Astrocyte (in vitro differentiated cells and primary cell): ENCODE results near the gene CNKSR3. TPM values are rescaled to one million over a fixed set of nuclear protein-coding genes. Genes with fewer than 3 reads are reported as not detected.

ENCODE experiments used
- DNase-seq: peaks from one replicate; pipeline ENCODE4 v3.0.0-alpha.2; 2010; ENCODE audit warnings: low read depth
- FAIRE-seq: peaks from 2 replicates; lab custom pipeline; 2011; peaks lifted over from hg19 to GRCh38; lab: Jason Lieb, UNC
- H2AFZ ChIP-seq: 2 replicates; pipeline ENCODE4 v1.6.0; 2012; ENCODE audit warnings: low read depth, low read length, inconsistent platforms
- H3K27ac ChIP-seq: 2 replicates; pipeline ENCODE4 v1.5.1; 2011; ENCODE audit warnings: low read depth, low read length, inconsistent platforms
- H3K27me3 ChIP-seq: 2 replicates; pipeline ENCODE4 v1.6.0; 2011; ENCODE audit warnings: low read length, inconsistent platforms; ENCODE audit not compliant: insufficient read depth
- H3K36me3 ChIP-seq: 2 replicates; pipeline ENCODE4 v1.5.1; 2011; ENCODE audit warnings: low read length, inconsistent platforms; ENCODE audit not compliant: insufficient read depth
- H3K4me1 ChIP-seq: 2 replicates; pipeline ENCODE4 v1.5.1; 2011; ENCODE audit warnings: low read length, inconsistent platforms; ENCODE audit not compliant: insufficient read depth
- H3K4me2 ChIP-seq: 2 replicates; pipeline ENCODE4 v1.6.0; 2012; ENCODE audit warnings: low read length, inconsistent platforms
- H3K4me3 ChIP-seq: 2 replicates; pipeline ENCODE4 v1.5.1; 2011; ENCODE audit warnings: low read depth, mild to moderate bottlenecking, low read length, inconsistent platforms; ENCODE audit not compliant: insufficient read depth
- H3K79me2 ChIP-seq: 2 replicates; pipeline ENCODE4 v1.6.0; 2012; ENCODE audit warnings: mild to moderate bottlenecking, low read length, inconsistent platforms; ENCODE audit not compliant: insufficient read depth
- H3K9ac ChIP-seq: 2 replicates; pipeline ENCODE4 v1.6.0; 2012; ENCODE audit warnings: mild to moderate bottlenecking, low read length, inconsistent platforms
- H3K9me3 ChIP-seq: 2 replicates; pipeline ENCODE4 v1.5.1; 2012; ENCODE audit warnings: low read depth, mild to moderate bottlenecking, low read length, inconsistent platforms; ENCODE audit not compliant: insufficient read depth
- H4K20me1 ChIP-seq: 2 replicates; pipeline ENCODE4 v1.6.0; 2012; ENCODE audit warnings: low read length, inconsistent platforms; ENCODE audit not compliant: insufficient read depth
- H3K27ac Mint-ChIP-seq: one replicate; pipeline ENCODE4 v1.8.0; 2021; ENCODE audit warnings: mild to moderate bottlenecking, mixed read lengths; ENCODE audit not compliant: unreplicated experiment
- H3K27me3 Mint-ChIP-seq: one replicate; pipeline ENCODE4 v1.8.0; 2021; ENCODE audit warnings: low read depth, mixed read lengths; ENCODE audit not compliant: unreplicated experiment
- H3K36me3 Mint-ChIP-seq: one replicate; pipeline ENCODE4 v1.8.0; 2021; ENCODE audit warnings: low read depth, mixed read lengths; ENCODE audit not compliant: unreplicated experiment
- H3K4me1 Mint-ChIP-seq: one replicate; pipeline ENCODE4 v1.8.0; 2021; ENCODE audit warnings: low read depth, mixed read lengths; ENCODE audit not compliant: unreplicated experiment
- H3K4me3 Mint-ChIP-seq: one replicate; pipeline ENCODE4 v1.8.0; 2021; ENCODE audit warnings: mild to moderate bottlenecking, moderate library complexity, mixed read lengths; ENCODE audit not compliant: unreplicated experiment
- H3K9me3 Mint-ChIP-seq: one replicate; pipeline ENCODE4 v1.8.0; 2021; ENCODE audit warnings: mild to moderate bottlenecking, mixed read lengths; ENCODE audit not compliant: unreplicated experiment
- CTCF ChIP-seq: IDR thresholded peaks from 2 replicates; pipeline ENCODE4 v1.5.1; 2011; ENCODE audit warnings: low read depth, mild to moderate bottlenecking, inconsistent platforms, low read length, moderate library complexity; ENCODE audit not compliant: insufficient read depth
- EZH2 ChIP-seq: IDR thresholded peaks from 2 replicates; pipeline ENCODE4 v1.6.1; 2012; ENCODE audit warnings: mild to moderate bottlenecking, low read length, inconsistent platforms; ENCODE audit not compliant: insufficient read depth
- total RNA-seq: library from RNA; stranded (reverse); gene quantifications from 2 replicates; pipeline ENCODE4 v1.2.1, GENCODE V29; 2021

Gene CNKSR3
- total RNA-seq, 1 donor from 2014 or later, result 11.1 TPM

GRCh38 chr6:154491567-154492470, 18.7 kb downstream of the CNKSR3 start:
- Histone ChIP-seq H3K4me2 (no peak overlapping the region), H4K20me1 (no peaks in the 10 kb centered on the region), H3K4me3 (no peak overlapping the region), H3K9me3 (no peaks in the 10 kb centered on the region), H3K36me3 (no peaks in the 10 kb centered on the region), H2AFZ (no peak overlapping the region), H3K27ac (no peak overlapping the region), H3K9ac (no peak overlapping the region), H3K79me2 (peaks cover 21% of the 10 kb centered on the region), H3K27me3 (no peaks in the 10 kb centered on the region), H3K4me1 (peaks cover 14% of the 10 kb centered on the region)
- DNase-seq, result no peak
- H3K4me1 Mint-ChIP-seq, result peaks cover 10% of the 10 kb centered on the region
- H3K27ac Mint-ChIP-seq, result no peak overlapping the region
- H3K4me3 Mint-ChIP-seq, result no peak overlapping the region
- TF ChIP-seq CTCF, result no peak
- TF ChIP-seq EZH2, result no peak
- H3K36me3 Mint-ChIP-seq, result peaks cover 3% of the 10 kb centered on the region
- FAIRE-seq, result no peak
- no peaks in the 10 kb centered on the region for H3K9me3 Mint-ChIP-seq
- H3K27me3 Mint-ChIP-seq, result no peaks in the 10 kb centered on the region

- Histone ChIP-seq H3K27me3 (no peaks in the 10 kb centered on the region), H3K4me3 (no peak overlapping the region), H3K9me3 (no peaks in the 10 kb centered on the region), H3K36me3 (no peaks in the 10 kb centered on the region), H4K20me1 (no peaks in the 10 kb centered on the region), H2AFZ (no peak overlapping the region), H3K4me2 (no peak overlapping the region), H3K27ac (no peak overlapping the region), H3K4me1 (peaks cover 14% of the 10 kb centered on the region), H3K9ac (no peak overlapping the region), H3K79me2 (peaks cover 17% of the 10 kb centered on the region)
- no peak for FAIRE-seq
- Mint-ChIP-seq H3K4me3 (no peak overlapping the region), H3K9me3 (no peaks in the 10 kb centered on the region), H3K36me3 (no peaks in the 10 kb centered on the region), H3K4me1 (peaks cover 10% of the 10 kb centered on the region), H3K27me3 (no peaks in the 10 kb centered on the region), H3K27ac (no peak overlapping the region)
- no peak for DNase-seq
- TF ChIP-seq EZH2, result no peak
- no peak for TF ChIP-seq CTCF
Observed at GRCh38 chr6:154489822-154490221, 20.7 kb downstream of the CNKSR3 start.
